ENCODE measurements around the gene ADCY2. TPM values are rescaled to one million over a fixed set of nuclear protein-coding genes. Genes with fewer than 3 reads are reported as not detected.

ADCY2 gene
- total RNA-seq, 4 donors from 2014 or later, result 0.34 to 2.7 (median 1.5) TPM

DNA sequence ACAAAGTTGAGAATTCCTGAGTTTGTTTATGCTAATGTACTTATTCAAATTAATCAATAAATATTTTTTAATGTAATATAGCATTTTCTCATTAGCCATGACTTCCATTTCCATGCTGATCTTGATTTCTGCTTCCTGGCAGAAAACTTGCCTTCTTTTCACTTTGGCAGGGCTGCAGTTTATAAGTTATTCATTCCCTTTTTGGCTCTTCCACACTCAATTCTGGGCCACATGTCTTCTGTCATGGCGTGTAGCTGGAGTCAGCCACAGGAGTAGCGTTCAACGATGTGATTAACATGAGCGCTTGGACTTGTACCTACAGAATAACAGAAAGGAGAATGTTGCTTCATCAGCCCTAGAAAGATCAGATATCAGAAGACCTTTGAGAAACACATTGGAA, 282.1 kb downstream of the ADCY2 start:
- no peak for TF ChIP-seq POLR2A (IDR thresholded peaks at IDR 0.05)
- TF ChIP-seq, protein P1, sequence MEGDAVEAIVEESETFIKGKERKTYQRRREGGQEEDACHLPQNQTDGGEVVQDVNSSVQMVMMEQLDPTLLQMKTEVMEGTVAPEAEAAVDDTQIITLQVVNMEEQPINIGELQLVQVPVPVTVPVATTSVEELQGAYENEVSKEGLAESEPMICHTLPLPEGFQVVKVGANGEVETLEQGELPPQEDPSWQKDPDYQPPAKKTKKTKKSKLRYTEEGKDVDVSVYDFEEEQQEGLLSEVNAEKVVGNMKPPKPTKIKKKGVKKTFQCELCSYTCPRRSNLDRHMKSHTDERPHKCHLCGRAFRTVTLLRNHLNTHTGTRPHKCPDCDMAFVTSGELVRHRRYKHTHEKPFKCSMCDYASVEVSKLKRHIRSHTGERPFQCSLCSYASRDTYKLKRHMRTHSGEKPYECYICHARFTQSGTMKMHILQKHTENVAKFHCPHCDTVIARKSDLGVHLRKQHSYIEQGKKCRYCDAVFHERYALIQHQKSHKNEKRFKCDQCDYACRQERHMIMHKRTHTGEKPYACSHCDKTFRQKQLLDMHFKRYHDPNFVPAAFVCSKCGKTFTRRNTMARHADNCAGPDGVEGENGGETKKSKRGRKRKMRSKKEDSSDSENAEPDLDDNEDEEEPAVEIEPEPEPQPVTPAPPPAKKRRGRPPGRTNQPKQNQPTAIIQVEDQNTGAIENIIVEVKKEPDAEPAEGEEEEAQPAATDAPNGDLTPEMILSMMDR (IDR thresholded peaks at IDR 0.05), result no peak
- H3K36me3 ChIP-seq, result no peaks in the 10 kb centered on the region
- H3K9me3 ChIP-seq, result no peaks in the 10 kb centered on the region
- no peak overlapping the region for H3K27ac ChIP-seq
- H3K4me3 ChIP-seq (replicated peaks in 1 of 3), result no peak overlapping the region
- intact Hi-C loops (cut with DNase I), result no loop called here
- no peaks in the 10 kb centered on the region for H3K27me3 ChIP-seq
- no peak for DNase-seq
- no peaks in the 10 kb centered on the region for H3K4me1 ChIP-seq
- 78 to 81% methylated on average over 4 of the region's 4 CpGs for WGBS, 2 donors

GRCh38 chr5:7679663-7680062, 283.7 kb downstream of the ADCY2 start:
- no peaks in the 10 kb centered on the region for H3K27me3 ChIP-seq
- H3K9me3 ChIP-seq, result no peaks in the 10 kb centered on the region
- TF ChIP-seq POLR2A (IDR thresholded peaks at IDR 0.05), result no peak
- TF ChIP-seq, protein P1 (IDR thresholded peaks at IDR 0.05), result no peak
- no peak for DNase-seq
- 82 to 86% methylated on average over 4 of the region's 4 CpGs for WGBS, 2 donors
- no peaks in the 10 kb centered on the region for H3K36me3 ChIP-seq
- no peak overlapping the region for H3K4me3 ChIP-seq (replicated peaks in 1 of 3)
- no peaks in the 10 kb centered on the region for H3K4me1 ChIP-seq
- intact Hi-C loops (cut with DNase I), result no loop called here
- no peak overlapping the region for H3K27ac ChIP-seq

GRCh38 chr5:7680260-7680659, 284.3 kb downstream of the ADCY2 start:
- WGBS, 2 donors, result 85 to 88% methylated on average over 4 of the region's 4 CpGs
- Histone ChIP-seq H3K9me3 (no peaks in the 10 kb centered on the region), H3K4me3 (replicated peaks in 1 of 3) (no peak overlapping the region), H3K27me3 (no peaks in the 10 kb centered on the region), H3K4me1 (no peaks in the 10 kb centered on the region), H3K36me3 (no peaks in the 10 kb centered on the region), H3K27ac (no peak overlapping the region)
- no peak for DNase-seq
- intact Hi-C loops (cut with DNase I), result no loop called here
- TF ChIP-seq, protein P1 (IDR thresholded peaks at IDR 0.05), result no peak
- TF ChIP-seq POLR2A (IDR thresholded peaks at IDR 0.05), result no peak

GRCh38 chr5:7682379-7682778, 286.4 kb downstream of the ADCY2 start:
- no peaks in the 10 kb centered on the region for H3K36me3 ChIP-seq
- H3K4me1 ChIP-seq, result no peaks in the 10 kb centered on the region
- no peaks in the 10 kb centered on the region for H3K27me3 ChIP-seq
- no peak overlapping the region for H3K27ac ChIP-seq
- H3K4me3 ChIP-seq (replicated peaks in 1 of 3), result no peak overlapping the region
- no peak for DNase-seq
- H3K9me3 ChIP-seq, result no peaks in the 10 kb centered on the region
- WGBS, 2 donors, result 67 to 68% methylated on average over 3 of the region's 3 CpGs
- TF ChIP-seq, protein P1 (IDR thresholded peaks at IDR 0.05), result no peak
- no peak for TF ChIP-seq POLR2A (IDR thresholded peaks at IDR 0.05)
- intact Hi-C loops (cut with DNase I), result no loop called here

- TF ChIP-seq, protein P1 (IDR thresholded peaks at IDR 0.05), result no peak
- no peak for TF ChIP-seq POLR2A (IDR thresholded peaks at IDR 0.05)
- DNase-seq, result no peak
- H3K4me1 ChIP-seq, result no peaks in the 10 kb centered on the region
Observed at GRCh38 chr5:7683753-7684152, 287.8 kb downstream of the ADCY2 start.

More at GRCh38 chr5:7683753-7684152, 287.8 kb downstream of the ADCY2 start:
- H3K27me3 ChIP-seq, result no peaks in the 10 kb centered on the region
- no peak overlapping the region for H3K4me3 ChIP-seq (replicated peaks in 1 of 3)
- H3K9me3 ChIP-seq, result no peaks in the 10 kb centered on the region
- WGBS, 2 donors, result 83 to 86% methylated on average over 3 of the region's 3 CpGs
- no peak overlapping the region for H3K27ac ChIP-seq
- intact Hi-C loops (cut with DNase I), result no loop called here
- H3K36me3 ChIP-seq, result no peaks in the 10 kb centered on the region
